ENCODE measurements around the gene AHCYL1. TPM values are rescaled to one million over a fixed set of nuclear protein-coding genes. Genes with fewer than 3 reads are reported as not detected.
A peak's percentile ranks its signal among the peaks of the same experiment; 100 is the strongest.
"Not testable (repeated sequence)": the region's sequence is repeated elsewhere in the genome, so short reads cannot be mapped to it uniquely, and the experiment has no call there.

AHCYL1 gene
- total RNA-seq, 4 donors from 2014 or later: 82.6 to 102 (median 92.4) TPM

GRCh38 chr1:109950038-109950437, 34.5 kb upstream of the AHCYL1 start:
- Histone ChIP-seq H3K4me1 (peaks cover 0 to 5% (median 0%) of the 10 kb centered on the region in 3 donors), H3K27me3 (no peaks in the 10 kb centered on the region), H3K9me3 (no peaks in the 10 kb centered on the region), H3K36me3 (no peaks in the 10 kb centered on the region), H3K4me3 (no peak overlapping the region), H3K27ac (no peak overlapping the region)
- WGBS, 2 donors (ENCODE audit: low coverage in 1 of 2): 89 to 100% methylated on average over 1 of the region's 1 CpG
- TF ChIP-seq POLR2AphosphoS5 (IDR thresholded peaks at IDR 0.05): no peak
- no peak for TF ChIP-seq POLR2A (IDR thresholded peaks at IDR 0.05)
- no peak for TF ChIP-seq EP300 (IDR thresholded peaks at IDR 0.05)
- TF ChIP-seq, protein P1, sequence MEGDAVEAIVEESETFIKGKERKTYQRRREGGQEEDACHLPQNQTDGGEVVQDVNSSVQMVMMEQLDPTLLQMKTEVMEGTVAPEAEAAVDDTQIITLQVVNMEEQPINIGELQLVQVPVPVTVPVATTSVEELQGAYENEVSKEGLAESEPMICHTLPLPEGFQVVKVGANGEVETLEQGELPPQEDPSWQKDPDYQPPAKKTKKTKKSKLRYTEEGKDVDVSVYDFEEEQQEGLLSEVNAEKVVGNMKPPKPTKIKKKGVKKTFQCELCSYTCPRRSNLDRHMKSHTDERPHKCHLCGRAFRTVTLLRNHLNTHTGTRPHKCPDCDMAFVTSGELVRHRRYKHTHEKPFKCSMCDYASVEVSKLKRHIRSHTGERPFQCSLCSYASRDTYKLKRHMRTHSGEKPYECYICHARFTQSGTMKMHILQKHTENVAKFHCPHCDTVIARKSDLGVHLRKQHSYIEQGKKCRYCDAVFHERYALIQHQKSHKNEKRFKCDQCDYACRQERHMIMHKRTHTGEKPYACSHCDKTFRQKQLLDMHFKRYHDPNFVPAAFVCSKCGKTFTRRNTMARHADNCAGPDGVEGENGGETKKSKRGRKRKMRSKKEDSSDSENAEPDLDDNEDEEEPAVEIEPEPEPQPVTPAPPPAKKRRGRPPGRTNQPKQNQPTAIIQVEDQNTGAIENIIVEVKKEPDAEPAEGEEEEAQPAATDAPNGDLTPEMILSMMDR (IDR thresholded peaks at IDR 0.05): no peak
- no peak for ATAC-seq

DNA sequence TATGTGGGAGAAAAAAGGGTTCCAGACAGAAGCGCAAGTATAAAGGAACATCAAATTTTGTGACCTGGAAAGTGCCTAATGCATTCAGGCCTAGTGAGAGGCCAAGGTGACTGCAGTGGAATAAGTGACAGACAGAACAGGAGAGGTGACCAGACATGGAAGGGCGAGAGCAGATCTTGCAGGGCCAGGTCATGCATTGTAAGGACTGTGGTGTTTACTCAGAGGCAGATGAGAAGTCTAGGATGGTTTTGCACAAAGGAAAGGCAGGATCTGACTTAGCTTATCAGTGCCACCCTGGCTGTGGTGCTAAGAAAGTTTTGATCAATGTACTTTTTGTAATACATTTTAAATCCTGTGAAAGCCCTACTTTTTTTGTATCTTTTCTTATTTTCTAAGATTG, 34.1 kb upstream of the AHCYL1 start:
- H3K27ac ChIP-seq: no peak overlapping the region
- 90 to 100% methylated on average over 2 of the region's 2 CpGs for WGBS, 2 donors (ENCODE audit: low coverage in 1 of 2)
- TF ChIP-seq EP300 (IDR thresholded peaks at IDR 0.05) (no peak), POLR2AphosphoS5 (IDR thresholded peaks at IDR 0.05) (no peak), POLR2A (IDR thresholded peaks at IDR 0.05) (no peak)
- TF ChIP-seq, protein P1 (IDR thresholded peaks at IDR 0.05): no peak

DNA sequence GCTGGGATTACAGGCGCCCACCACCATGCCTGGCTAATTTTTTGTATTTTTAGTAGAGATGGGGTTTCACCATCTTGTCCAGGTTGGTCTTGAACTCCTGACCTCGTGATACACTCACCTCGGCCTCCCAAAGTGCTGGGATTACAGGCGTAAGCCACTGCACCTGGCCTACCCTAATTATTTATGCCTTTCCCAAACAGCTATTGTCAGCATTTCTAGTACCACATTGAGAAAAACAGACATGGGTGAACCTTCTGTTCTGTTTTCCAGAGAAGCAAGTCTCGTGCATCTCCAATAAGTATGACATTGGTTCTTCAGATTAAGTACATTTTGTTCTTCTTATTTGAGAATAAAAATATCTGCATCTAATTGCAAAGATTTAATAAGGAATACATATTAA, 33.1 kb upstream of the AHCYL1 start:
- not testable (repeated sequence) for H3K27ac ChIP-seq, H3K4me1 ChIP-seq
- WGBS, 2 donors (ENCODE audit: low coverage in 1 of 2): 93 to 98% methylated on average over 5 of the region's 5 CpGs

More for the DNA sequence above, 34.1 kb upstream of the AHCYL1 start:
- H3K4me1 ChIP-seq: peaks cover 0 to 5% (median 0%) of the 10 kb centered on the region in 3 donors
- no peaks in the 10 kb centered on the region for H3K36me3 ChIP-seq
- no peaks in the 10 kb centered on the region for H3K9me3 ChIP-seq
- no peaks in the 10 kb centered on the region for H3K27me3 ChIP-seq
- no peak for ATAC-seq
- H3K4me3 ChIP-seq: no peak overlapping the region

DNA sequence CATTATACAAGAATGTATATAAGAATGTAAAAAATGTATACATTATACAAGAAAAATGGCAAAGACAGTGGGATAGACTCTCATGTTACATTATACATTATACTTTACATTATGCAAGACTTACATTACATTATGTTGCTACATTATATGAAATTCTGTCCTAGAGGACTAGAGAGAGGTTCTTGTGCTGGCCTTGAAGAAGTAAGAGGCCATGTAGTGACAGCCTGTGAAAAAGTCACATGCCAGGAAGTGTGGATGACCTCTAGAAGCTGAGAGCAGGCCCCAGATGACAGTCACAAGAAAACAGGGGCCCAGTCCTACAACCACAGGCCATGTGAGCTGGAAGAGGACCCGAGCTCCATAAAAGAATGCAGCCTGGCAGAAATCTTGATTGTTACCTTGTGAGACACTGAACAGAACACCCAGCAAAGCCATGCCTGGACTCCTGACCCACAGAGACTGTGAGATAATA, 30.5 kb upstream of the AHCYL1 start:
- Histone ChIP-seq H3K4me1 (peaks cover 0 to 5% (median 0%) of the 10 kb centered on the region in 3 donors), H3K27me3 (no peaks in the 10 kb centered on the region), H3K4me3 (no peak overlapping the region), H3K27ac (no peak overlapping the region), H3K36me3 (no peaks in the 10 kb centered on the region), H3K9me3 (no peaks in the 10 kb centered on the region)
- no peak for ATAC-seq
- 25 to 40% methylated on average over 1 of the region's 1 CpG for WGBS, 2 donors (ENCODE audit: low coverage in 1 of 2)
- TF ChIP-seq, protein P1 (IDR thresholded peaks at IDR 0.05): no peak
- TF ChIP-seq EP300 (IDR thresholded peaks at IDR 0.05): no peak
- no peak for TF ChIP-seq POLR2A (IDR thresholded peaks at IDR 0.05)
- no peak for TF ChIP-seq POLR2AphosphoS5 (IDR thresholded peaks at IDR 0.05)

More for the DNA sequence above, 33.1 kb upstream of the AHCYL1 start:
- H3K27me3 ChIP-seq, H3K9me3 ChIP-seq, ATAC-seq, H3K36me3 ChIP-seq, H3K4me3 ChIP-seq: not testable (repeated sequence)

DNA sequence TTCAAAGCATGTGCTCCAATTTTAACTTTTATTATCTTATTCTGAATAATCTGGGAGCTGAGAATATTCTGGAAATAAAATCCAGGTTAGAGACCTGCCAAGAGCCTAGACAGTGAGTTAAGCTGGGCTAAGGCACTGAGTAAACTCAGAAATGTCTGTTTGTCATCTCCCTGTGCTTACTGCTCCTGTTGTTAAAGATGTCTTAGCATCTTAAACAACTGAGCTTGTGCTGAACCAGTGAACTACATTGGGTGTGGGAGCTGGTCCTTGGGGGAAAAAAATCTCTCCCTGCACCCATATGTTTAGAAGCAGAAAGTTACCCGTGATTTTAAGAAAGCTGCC, 25.0 kb upstream of the AHCYL1 start:
- WGBS, 2 donors (ENCODE audit: low coverage in 1 of 2): 0 to 100% methylated on average over 1 of the region's 1 CpG

More for the DNA sequence above, 25.0 kb upstream of the AHCYL1 start:
- Histone ChIP-seq H3K27ac (peak overlapping the region in 1 of 4 donors; percentile 18), H3K36me3 (no peaks in the 10 kb centered on the region), H3K9me3 (no peaks in the 10 kb centered on the region), H3K4me3 (no peak overlapping the region), H3K4me1 (peaks cover 0 to 23% (median 3%) of the 10 kb centered on the region in 3 donors), H3K27me3 (no peaks in the 10 kb centered on the region)
- TF ChIP-seq, protein P1 (IDR thresholded peaks at IDR 0.05): no peak
- no peak for TF ChIP-seq POLR2A (IDR thresholded peaks at IDR 0.05)
- TF ChIP-seq POLR2AphosphoS5 (IDR thresholded peaks at IDR 0.05): no peak
- TF ChIP-seq EP300 (IDR thresholded peaks at IDR 0.05): no peak
- ATAC-seq: no peak
